ENCODE measurements around the gene RBM34. TPM values are rescaled to one million over a fixed set of nuclear protein-coding genes. Genes with fewer than 3 reads are reported as not detected.
A peak's percentile ranks its signal among the peaks of the same experiment; 100 is the strongest.
"Not testable (repeated sequence)": the region's sequence is repeated elsewhere in the genome, so short reads cannot be mapped to it uniquely, and the experiment has no call there.

RBM34 gene
- total RNA-seq, 1 donor from 2014 or later = 53.6 TPM

- intact Hi-C loops (cut with DNase I) = no loop called here
- H3K4me3 ChIP-seq = no peak overlapping the region
- H3K27me3 ChIP-seq = no peaks in the 10 kb centered on the region
- DNase-seq (ENCODE audit: low spot score in 2 of 2) = no peak
- H3K27ac ChIP-seq = no peak overlapping the region
- H3K4me1 ChIP-seq = peaks cover 1 to 2% of the 10 kb centered on the region in 2 donors
- no peaks in the 10 kb centered on the region for H3K36me3 ChIP-seq
- no peaks in the 10 kb centered on the region for H3K9me3 ChIP-seq
- no peak for TF ChIP-seq CTCF (IDR thresholded peaks at IDR 0.05)
Measured at GRCh38 chr1:235098547-235098946, 62.5 kb downstream of the RBM34 start.

DNA sequence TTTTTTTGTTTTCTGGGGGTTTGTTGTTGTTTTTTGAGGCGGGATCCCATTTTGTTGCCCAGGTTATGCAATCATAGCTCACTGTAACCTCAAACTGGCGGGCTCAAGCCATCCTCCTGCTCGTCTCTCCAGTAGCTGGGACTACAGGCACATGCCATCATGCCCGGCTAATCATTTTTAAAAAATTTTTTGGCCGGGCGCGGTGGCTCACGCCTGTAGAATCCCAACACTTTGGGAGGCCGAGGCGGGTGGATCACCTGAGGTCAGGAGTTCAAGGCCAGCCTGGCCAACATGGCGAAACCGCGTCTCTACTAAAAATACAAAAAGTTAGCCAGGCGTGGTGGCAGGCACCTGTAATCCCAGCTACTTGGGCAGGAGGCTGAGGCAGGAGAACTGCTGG, 63.5 kb downstream of the RBM34 start:
- H3K36me3 ChIP-seq; H3K9me3 ChIP-seq; H3K4me1 ChIP-seq; intact Hi-C loops (cut with DNase I); H3K4me3 ChIP-seq; H3K27ac ChIP-seq; H3K27me3 ChIP-seq: not testable (repeated sequence)
- peak in 1 of 2 donors; percentile 57 for DNase-seq (ENCODE audit: low spot score in 2 of 2)

DNA sequence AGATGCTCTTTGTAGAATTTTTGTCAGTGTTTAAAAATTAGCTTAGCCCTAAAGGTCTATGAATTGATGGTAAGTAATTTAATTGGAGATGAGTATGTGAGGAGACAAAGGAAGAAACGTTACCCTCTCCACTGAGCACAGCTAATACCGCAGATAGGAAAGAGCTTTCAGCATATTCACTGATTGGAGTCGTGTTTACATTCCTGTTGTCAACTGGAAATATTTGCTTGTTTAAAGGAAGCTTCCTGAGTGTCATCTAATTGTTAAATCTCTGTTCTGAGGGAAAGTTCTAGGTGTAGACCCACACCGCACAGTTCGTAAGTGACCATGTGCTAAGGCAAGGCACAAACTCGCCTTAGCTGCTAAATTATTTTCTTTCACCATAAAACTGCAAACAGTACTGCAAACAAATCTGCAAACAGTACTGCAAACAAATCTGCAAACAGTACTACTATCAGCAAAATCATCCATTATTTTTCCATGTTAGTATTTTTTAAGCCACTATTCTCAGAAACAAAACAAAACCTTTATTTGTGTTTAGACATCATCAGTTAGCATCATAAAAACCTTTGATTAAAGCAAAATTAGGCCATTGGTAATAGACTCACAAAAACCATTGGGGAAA, 65.0 kb downstream of the RBM34 start:
- Histone ChIP-seq H3K4me3 (no peak overlapping the region), H3K4me1 (peaks cover 5 to 8% of the 10 kb centered on the region in 2 donors), H3K36me3 (no peaks in the 10 kb centered on the region), H3K27ac (no peak overlapping the region), H3K27me3 (no peaks in the 10 kb centered on the region), H3K9me3 (no peaks in the 10 kb centered on the region)
- intact Hi-C loops (cut with DNase I) = no loop called here
- TF ChIP-seq CTCF (IDR thresholded peaks at IDR 0.05) = no peak
- DNase-seq (ENCODE audit: low spot score in 2 of 2) = no peak

DNA sequence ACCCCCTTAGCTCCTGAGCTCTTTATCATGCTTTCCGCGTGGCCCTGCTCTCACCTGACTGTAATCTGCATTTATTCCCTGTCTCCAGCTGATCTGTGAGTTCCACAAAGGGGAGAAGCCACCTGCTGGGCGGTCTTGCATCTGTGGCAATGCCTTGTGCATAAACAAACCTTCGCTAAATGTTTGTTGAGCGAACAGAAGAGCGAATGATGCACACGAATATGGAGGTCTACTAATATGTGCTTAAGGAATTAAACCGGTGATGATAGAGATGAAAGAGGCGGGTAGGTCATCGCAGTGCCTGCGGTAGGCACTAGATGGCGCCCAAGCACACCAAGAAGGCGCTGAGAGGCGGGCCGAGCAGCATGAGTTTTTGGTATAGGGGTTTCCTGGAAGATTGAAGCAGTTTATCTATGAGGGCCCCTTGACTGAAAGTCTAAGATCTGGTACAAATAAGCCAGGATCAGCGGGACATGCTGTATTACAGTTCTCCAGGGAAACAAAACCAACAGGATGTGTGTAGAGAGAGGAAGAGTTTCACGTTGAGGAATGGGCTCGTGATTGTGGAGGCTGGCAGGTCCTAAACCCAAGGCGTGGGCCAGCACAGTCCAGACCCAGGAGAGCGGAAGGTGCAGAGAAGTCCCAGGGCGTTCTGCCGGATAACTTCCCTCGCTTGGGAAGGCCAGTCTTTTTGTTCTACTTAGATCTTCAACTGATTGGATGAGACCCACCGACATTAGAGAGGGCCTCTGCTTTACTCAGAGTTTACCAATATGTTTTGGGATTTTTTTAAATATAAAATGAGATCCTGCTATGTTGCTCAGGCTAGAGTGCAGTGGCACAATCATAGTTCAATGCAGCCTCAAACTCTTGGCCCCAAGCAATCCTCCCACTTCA, 67.1 kb downstream of the RBM34 start:
- DNase-seq (ENCODE audit: low spot score in 2 of 2) = peak in 1 of 2 donors; percentile 90
- Histone ChIP-seq H3K27ac (no peak overlapping the region), H3K9me3 (no peaks in the 10 kb centered on the region), H3K4me1 (peaks cover 5 to 12% of the 10 kb centered on the region in 2 donors), H3K4me3 (peak overlapping the region; percentile 33 to 62), H3K36me3 (no peaks in the 10 kb centered on the region), H3K27me3 (no peaks in the 10 kb centered on the region)
- TF ChIP-seq CTCF (IDR thresholded peaks at IDR 0.05) = peak; percentile 77 to 93 (median 90)
- intact Hi-C loops (cut with DNase I) = no loop called here

- H3K27me3 ChIP-seq = no peaks in the 10 kb centered on the region
- peaks cover 5 to 12% of the 10 kb centered on the region in 2 donors for H3K4me1 ChIP-seq
- TF ChIP-seq CTCF (IDR thresholded peaks at IDR 0.05) = no peak
- peak overlapping the region; percentile 33 to 62 for H3K4me3 ChIP-seq
- peak in 1 of 2 donors; percentile 69 for DNase-seq (ENCODE audit: low spot score in 2 of 2)
- H3K9me3 ChIP-seq = no peaks in the 10 kb centered on the region
- intact Hi-C loops (cut with DNase I) = no loop called here
- no peaks in the 10 kb centered on the region for H3K36me3 ChIP-seq
- no peak overlapping the region for H3K27ac ChIP-seq
Measured at GRCh38 chr1:235093013-235093695, 67.9 kb downstream of the RBM34 start.

- intact Hi-C loops (cut with DNase I); H3K36me3 ChIP-seq; H3K9me3 ChIP-seq; H3K27me3 ChIP-seq; H3K27ac ChIP-seq; H3K4me3 ChIP-seq: not testable (repeated sequence)
- peaks cover 5 to 12% of the 10 kb centered on the region in 2 donors for H3K4me1 ChIP-seq
- peak in 1 of 2 donors; percentile 56 for DNase-seq (ENCODE audit: low spot score in 2 of 2)
Measured at GRCh38 chr1:235092415-235092814, 68.6 kb downstream of the RBM34 start.

DNA sequence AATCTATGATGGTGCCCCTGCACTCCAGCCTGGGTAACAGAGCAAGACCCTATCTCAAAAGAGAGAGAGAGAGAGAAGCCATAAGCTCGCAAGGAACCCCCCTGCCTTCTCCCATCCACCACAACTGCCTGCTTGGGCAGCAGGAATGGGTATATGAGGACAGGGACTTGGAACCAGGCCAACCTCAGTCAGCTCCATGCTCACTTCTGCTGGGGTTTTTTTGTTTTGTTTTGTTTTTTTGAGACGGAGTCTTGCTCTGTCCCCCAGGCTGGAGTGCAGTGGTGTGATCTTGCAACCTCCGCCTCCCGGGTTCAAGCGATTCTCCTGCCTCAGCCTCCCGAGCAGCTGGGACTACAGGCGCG, 69.0 kb downstream of the RBM34 start:
- intact Hi-C loops (cut with DNase I); H3K27me3 ChIP-seq; H3K4me3 ChIP-seq; H3K27ac ChIP-seq; H3K9me3 ChIP-seq; H3K36me3 ChIP-seq: not testable (repeated sequence)
- peak in 1 of 2 donors; percentile 56 for DNase-seq (ENCODE audit: low spot score in 2 of 2)
- H3K4me1 ChIP-seq = peaks cover 5 to 12% of the 10 kb centered on the region in 2 donors

DNA sequence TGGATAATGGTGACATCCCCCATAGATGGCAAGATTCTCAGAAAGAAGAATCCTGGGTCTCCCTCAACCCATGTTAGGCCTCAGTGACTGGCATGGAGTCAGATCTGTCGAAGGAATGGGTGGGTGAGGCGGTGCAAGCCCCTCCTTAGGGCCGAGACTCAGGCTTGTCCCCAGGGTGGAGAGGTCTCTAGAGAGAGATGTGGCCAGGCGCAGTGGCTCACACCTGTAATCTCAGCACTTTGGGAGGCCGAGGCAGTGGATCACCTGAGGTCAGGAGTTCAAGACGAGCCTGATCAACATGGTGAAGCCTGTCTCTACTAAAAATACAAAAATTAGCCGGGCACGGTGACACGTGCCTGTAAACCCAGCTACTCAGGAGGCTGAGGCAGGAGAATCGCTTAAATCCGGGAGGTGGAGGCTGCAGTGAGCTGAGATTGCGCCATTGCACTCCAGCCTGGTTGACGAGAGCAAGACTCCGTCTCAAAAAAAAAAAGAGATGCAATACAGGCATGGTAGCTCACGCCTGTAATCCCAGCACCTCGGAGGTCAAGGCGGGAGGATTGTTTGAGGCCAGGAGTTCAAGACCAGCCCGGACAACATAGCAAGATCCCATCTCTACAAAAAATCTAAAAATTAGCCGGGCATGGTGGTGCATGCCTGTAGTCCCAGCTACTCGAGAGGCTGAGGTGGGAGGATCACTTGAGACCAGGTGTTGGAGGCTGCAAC, 69.6 kb downstream of the RBM34 start:
- H3K27ac ChIP-seq = peak overlapping the region in 1 of 2 donors; percentile 49
- H3K4me3 ChIP-seq; intact Hi-C loops (cut with DNase I); H3K27me3 ChIP-seq; H3K36me3 ChIP-seq; H3K9me3 ChIP-seq; DNase-seq (ENCODE audit: low spot score in 2 of 2): not testable (repeated sequence)
- peaks cover 5 to 12% of the 10 kb centered on the region in 2 donors for H3K4me1 ChIP-seq

Measured in ascending aorta (tissue), 2 donors.